ENCODE results near the gene UTP4.

The UTP4 gene

DNA sequence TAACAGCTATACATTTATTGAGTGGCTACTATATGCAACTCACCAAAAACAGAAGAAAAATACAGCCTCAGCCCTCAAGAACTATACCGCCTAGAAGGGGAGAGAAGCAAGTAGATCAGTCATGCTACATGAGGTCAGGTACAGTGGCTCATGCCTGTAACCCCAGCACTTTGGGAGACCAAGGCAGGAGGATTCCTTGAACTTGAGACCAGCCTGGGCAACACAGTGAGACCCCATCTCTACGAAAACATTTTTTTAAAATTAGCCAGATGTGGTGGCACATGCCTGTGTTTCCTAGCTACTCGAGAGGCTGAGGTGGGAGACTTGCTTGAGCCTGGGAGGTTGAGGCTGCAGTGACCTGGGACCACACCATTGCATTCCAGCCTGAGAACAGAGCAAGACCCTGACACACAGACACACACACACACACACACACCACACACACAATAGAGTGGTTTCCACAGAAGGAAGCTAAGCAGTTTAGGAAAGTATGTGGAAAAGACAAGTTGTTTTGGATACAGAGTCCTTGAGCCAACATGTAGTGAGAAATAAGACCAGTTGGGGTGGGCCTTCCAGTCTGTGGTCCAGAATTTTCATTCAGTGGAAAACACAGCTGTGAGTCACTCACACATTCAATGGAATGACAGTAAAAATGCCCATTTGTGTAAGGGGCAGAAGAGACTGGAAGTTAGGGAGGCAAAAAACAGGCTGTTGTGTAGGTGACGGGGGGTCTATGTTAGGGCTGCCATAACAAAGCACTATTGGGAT lies 43.8 kb downstream of the UTP4 start:
- DNase-seq (ENCODE audit: low read depth, low spot score), result no peak

GRCh38 chr16:69179328-69180010 lies 47.0 kb downstream of the UTP4 start:
- DNase-seq (ENCODE audit: low read depth, low spot score), result no peak

DNA sequence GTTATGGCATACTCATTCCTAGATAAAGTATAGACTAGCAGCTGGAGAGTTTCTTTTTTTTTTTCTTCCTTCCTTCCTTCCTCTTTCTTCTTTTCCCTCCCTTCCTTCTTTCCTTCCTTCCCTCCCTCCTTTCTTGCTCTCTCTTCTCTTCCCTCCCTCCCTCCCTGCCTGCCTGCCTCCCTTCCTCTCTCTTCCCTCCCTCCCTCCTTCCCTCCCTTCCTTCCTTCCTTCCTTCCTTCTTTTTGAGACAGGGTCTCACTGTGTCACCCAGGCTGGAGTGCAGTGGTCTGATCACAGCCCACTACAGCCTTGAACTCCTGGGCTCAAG lies 47.5 kb downstream of the UTP4 start:
- DNase-seq (ENCODE audit: low read depth, low spot score), result no peak

DNA sequence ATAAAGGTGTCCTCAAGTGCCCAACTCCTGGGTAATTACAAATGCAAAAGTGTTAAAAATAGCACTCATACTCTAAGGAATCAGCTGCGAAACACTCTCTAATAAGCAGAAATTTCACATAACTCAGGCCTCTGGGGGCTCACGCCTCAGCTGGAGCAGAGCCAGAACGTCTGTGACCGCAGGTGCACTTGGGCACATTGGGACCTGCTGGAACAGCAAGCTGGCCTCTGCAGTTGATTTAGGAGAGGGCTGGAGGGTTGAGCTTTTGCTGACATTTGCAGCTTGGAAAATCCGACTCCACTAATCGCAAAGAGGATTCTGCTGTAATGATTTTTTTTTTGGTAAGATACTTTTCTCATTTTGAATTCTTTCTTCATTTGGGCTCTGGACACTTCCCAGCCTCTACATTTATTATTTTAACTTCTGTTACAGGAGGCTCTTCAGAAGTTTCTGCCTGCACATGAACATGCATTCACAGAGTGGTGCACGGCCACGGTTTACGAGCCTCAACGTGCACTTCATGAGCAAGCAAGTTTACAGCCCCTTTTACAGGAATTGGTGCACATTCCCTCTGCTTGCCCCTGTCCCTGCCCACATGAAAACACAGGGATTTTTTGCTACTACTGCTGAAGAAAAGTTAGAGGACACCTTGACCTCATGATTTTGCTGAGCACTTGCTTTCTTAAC lies 50.4 kb downstream of the UTP4 start:
- no peak for DNase-seq (ENCODE audit: low read depth, low spot score)

GRCh38 chr16:69186642-69187445 lies 54.4 kb downstream of the UTP4 start, which contains the start of gene SNTB2:
Gene SNTB2 (plus strand): TSS chr16:69187164. CDS start chr16:69187167, 3 bp downstream.
- DNase-seq (ENCODE audit: low read depth, low spot score), result peak; percentile 71

GRCh38 chr16:69187446-69188235 lies 55.2 kb downstream of the UTP4 start:
- DNase-seq (ENCODE audit: low read depth, low spot score), result no peak

DNA sequence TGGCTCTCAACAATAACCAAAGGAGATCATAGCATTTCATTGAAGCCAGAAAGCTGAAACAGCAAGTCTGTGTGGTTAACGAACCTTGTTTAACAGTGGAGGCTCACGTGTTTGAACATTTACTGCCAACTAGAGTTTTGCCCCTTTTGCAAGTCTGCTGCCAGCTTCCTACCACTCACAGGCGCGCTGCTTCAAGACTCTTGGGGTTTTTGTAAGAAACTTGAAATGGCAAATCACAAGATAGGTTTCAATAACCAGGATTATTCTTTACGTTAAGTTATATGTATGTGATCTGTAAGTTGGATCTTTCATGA lies 55.7 kb downstream of the UTP4 start:
- no peak for DNase-seq (ENCODE audit: low read depth, low spot score)

DNA sequence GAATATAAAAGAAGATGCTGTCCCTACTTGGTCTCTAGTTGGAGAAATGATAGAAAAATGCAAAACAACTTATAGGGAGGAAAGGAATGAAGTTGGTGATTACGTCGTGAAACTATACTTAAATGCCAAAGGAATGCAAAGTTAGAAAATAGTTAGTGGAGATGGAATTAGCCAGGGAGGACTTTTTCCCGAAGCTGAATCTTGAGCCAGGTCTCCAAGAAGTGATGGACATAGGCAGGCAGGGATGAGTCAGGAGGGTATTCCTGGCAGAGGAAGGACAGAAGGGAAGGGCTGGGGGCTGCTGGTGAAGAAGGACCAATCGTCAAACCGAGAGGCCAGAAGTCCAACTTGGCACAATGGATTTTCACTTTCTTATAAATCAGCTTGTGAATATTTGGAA lies 56.3 kb downstream of the UTP4 start:
- no peak for DNase-seq (ENCODE audit: low read depth, low spot score)

GRCh38 chr16:69190046-69190588 lies 57.7 kb downstream of the UTP4 start:
- DNase-seq (ENCODE audit: low read depth, low spot score), result no peak

DNA sequence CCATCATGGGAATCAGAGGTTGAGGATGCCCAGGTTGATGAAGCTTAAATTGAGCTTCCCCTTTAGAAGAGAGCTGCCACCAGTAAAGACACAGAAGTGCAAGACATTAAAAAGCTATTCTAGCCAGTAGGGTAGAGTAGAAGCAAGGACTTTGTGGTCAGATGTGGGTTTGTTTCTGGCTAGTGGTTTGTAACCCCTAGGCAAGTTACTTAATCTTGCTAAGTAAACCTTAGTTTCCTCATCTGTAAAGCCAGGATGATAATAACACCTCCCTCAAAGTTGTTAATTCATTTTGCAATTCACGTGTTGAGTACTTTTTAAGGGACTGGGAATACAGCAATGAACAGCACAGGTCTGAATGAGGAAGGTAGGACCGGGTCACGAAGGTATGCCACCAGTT lies 58.1 kb downstream of the UTP4 start:
- no peak for DNase-seq (ENCODE audit: low read depth, low spot score)

DNA sequence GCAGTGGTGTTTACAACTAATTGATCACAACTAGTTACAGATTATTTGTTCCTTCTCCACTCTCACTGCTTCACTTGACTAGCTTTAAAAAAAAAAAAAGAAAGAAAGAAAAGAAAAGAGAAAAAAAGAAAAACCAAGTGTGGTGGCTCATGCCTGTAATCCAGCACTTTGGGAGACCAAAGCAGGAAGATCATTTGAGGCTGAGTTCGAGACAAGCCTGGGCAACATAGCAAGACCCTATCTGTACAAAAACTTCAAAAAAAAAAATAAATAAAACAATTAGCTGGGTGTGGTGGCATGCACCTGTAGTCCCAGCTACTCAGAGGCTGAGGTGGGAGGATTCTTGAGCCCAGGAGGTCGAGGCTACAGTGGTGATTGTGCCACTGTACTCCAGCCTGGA lies 58.7 kb downstream of the UTP4 start:
- DNase-seq (ENCODE audit: low read depth, low spot score), result no peak

DNA sequence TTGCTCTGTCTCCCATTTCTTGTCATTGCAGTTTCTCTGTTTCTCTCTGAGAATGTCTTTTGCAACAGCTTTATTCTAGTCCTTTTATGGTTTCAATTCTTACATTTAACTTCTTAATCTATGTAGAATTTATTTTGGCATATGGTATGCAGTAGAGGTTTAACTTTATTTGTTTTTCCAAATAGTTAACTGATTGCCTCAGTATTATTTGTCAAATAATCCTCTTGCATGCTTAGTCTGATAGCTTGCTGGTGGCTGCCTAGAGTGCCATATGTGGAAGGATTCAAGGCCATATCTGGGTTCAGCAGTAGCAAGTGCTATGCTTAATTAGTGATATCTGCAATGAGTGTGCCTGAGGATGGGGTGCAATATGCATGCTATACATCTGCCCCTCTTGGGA lies 61.4 kb downstream of the UTP4 start:
- no peak for DNase-seq (ENCODE audit: low read depth, low spot score)

DNA sequence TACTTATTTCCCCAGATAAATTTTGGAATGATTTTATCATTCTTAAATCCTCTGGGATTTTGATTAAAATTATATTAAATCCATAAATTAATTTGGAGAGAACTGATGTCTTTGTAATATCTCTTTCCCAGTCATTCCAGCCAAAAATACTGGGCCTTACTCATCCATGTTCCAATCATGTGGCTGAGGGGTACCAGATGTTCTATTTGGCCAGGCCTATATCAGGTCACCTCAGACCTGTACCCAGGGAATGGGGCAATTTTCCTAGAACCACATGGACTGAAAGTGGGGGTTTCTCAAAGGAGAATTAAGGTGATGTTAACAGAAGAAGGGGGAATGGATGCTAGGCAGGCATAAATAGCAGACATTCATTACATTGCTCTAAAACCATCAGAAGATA lies 62.0 kb downstream of the UTP4 start:
- no peak for DNase-seq (ENCODE audit: low read depth, low spot score)

- DNase-seq (ENCODE audit: low read depth, low spot score), result no peak
Measured at GRCh38 chr16:69195369-69196029, 63.0 kb downstream of the UTP4 start.

GRCh38 chr16:69197573-69197972 lies 65.1 kb downstream of the UTP4 start:
- DNase-seq (ENCODE audit: low read depth, low spot score), result no peak

DNA sequence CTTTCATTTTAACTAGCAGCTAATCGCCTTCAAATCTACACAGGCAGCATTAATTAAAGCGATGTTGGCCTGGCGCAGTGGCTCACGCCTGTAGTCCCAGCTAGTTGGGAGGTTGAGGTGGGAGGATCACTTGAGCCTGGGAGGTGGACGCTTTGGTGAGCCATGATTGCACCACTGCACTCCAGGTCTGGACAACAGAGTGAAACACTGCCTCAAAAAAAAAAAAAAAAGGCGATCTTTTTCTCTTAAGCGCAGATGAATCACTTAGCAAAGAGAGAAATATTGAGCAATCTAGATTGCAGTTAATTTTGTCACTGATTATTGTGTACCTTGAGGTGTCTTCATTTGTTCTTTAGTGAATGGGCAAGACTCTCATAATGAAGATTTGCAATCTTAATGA lies 66.9 kb downstream of the UTP4 start:
- no peak for DNase-seq (ENCODE audit: low read depth, low spot score)

DNA sequence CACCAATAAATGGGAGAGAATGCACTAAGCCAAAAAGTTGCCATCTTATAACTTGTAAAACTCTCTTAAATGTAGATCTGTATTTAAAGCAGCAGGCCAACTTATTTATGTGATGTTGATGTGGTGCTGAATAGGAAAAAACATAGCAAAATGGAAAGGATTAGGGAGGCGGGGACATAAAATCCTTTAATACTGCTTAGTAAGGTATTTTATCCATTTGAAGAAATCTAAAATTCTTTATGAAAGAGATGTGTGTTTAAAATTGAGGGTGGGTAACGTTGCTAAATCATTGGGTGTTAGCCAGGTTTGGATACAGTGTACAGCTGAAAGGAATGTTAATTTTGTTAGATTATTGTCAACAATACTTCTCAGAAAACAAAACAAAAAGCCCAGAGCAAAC lies 68.8 kb downstream of the UTP4 start:
- no peak for DNase-seq (ENCODE audit: low read depth, low spot score)

GRCh38 chr16:69201787-69202186 lies 69.3 kb downstream of the UTP4 start:
- no peak for DNase-seq (ENCODE audit: low read depth, low spot score)

- no peak for DNase-seq (ENCODE audit: low read depth, low spot score)
Measured at GRCh38 chr16:69204172-69204571, 71.7 kb downstream of the UTP4 start.

DNA sequence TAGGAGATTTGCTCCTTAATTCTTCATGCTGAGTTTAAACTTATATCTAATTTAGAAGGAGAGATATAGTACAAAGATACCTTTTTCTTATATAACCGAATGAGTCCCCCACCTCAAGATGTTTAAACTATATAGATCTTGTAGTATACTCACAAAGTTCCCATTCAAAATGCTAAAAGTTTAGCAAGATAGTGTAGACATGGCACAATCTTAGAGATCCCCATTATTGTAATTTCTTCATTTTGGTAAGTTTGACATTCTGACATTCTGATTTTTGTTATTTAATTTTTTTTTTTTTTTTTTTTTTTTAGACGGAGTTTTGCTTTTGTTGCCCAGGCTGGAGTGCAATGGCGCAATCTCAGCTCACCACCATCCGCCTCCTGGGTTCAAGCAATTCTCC lies 77.3 kb downstream of the UTP4 start:
- no peak for DNase-seq (ENCODE audit: low read depth, low spot score)

DNA sequence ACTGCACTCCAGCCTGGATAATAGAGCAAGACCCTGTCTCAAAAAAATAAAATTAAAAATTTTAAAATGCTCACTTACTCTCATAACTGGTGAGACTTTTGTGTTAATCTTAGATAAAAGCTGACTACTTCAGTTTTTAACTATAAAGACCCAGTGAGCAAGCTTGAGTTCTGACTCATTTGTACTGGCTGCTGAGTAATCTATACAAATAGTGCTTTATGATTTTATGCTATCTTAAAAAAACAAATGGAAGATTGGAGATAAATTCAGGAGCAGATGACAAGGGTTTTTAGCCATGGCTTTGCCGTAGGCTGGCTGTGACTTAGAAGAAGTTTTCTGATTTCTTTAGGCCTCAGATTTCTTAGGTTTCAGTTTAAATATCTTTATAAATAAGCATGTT lies 85.0 kb downstream of the UTP4 start:
- DNase-seq (ENCODE audit: low read depth, low spot score), result no peak
